OCI-LY3 (cell line): ENCODE results near the gene POMT2.

Experiments
- CTCF ChIP-seq: fragments of 200-600, 300-600 bp; sonication (generic); IDR thresholded peaks from 2 replicates; pipeline ENCODE4 v1.5.1; 2014; ENCODE audit warnings: antibody characterized with exemption, low read length, low read depth
- EZH2phosphoT487 ChIP-seq: fragments of 200-600 bp; shearing (Covaris generic); IDR thresholded peaks from 2 replicates; pipeline ENCODE4 v1.6.1; 2018; ENCODE audit warnings: antibody characterized with exemption, mixed run types, low read depth

GRCh38 chr14:77364146-77364545, 43.5 kb upstream of the POMT2 start:
- no peak for TF ChIP-seq CTCF
- TF ChIP-seq EZH2phosphoT487 = no peak
